HFF-Myc (cell line): ENCODE measurements around the gene CILP2.

Experiments
- DNase-seq: peaks from one replicate; pipeline ENCODE4 v3.0.0-alpha.2; 2011; ENCODE audit warnings: low read depth; ENCODE audit errors: extremely low read depth
- H3K4me3 ChIP-seq: replicated peaks from 2 replicates; pipeline ENCODE4 v1.5.1; 2011; ENCODE audit warnings: low read depth, mild to moderate bottlenecking, control low read depth, low read length
- CTCF ChIP-seq: IDR thresholded peaks from 2 replicates; pipeline ENCODE4 v1.5.1; 2012; ENCODE audit warnings: mild to moderate bottlenecking, low read depth, low read length, control low read depth; ENCODE audit errors: missing control alignments

Gene CILP2

DNA sequence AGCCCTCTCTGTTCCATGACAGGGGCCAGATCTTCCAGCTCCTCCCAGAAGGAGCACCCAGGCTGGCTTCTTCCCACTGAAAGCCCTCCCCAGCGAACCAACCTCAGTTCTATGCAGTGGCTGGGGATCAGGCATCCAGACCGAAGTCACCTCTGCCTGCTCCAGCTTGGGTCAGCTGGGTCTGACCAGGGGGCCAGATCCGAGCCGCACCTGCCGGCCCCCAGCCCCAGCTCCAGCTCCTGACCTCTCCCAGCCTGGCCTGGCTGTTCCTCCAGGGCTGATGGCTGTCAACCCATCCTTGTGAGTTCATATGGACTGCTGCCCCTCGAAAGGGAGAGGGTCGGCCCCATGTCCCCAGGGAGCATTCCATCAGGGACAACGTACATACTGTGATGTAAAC, 30.7 kb upstream of the CILP2 start:
- H3K4me3 ChIP-seq, result no peak overlapping the region
- TF ChIP-seq CTCF, result no peak
- DNase-seq, result no peak

- H3K4me3 ChIP-seq, result no peak overlapping the region
- DNase-seq, result no peak
- no peak for TF ChIP-seq CTCF
Observed at GRCh38 chr19:19508217-19508616, 29.8 kb upstream of the CILP2 start.

- H3K4me3 ChIP-seq, result no peak overlapping the region
- TF ChIP-seq CTCF, result no peak
- DNase-seq, result no peak
Observed at GRCh38 chr19:19510432-19510831, 27.6 kb upstream of the CILP2 start.

GRCh38 chr19:19513682-19514081, 24.4 kb upstream of the CILP2 start:
- H3K4me3 ChIP-seq, result no peak overlapping the region
- DNase-seq, result no peak
- TF ChIP-seq CTCF, result no peak

DNA sequence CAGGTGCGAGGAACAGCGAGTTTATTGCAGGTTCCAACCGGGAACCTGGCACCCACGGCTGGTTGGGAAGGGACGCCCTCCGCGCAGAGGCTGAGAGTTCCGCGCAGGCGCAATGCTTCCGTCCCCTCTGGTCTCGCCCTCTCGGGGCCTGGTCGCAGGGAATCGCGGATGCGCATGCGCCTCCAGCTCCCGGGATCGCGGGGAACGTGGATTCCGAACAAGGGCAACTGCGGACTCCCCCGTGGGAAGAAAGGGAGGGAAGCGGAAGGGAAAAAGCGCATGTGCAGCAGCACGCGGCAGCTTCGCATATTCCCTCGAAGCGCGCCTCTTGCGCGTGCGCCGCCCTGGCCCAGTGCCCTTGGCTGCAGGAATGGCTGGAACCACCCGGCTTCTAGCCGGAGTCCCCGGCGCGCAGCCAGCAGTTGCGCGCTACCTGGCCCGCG, 23.8 kb upstream of the CILP2 start:
- TF ChIP-seq CTCF, result no peak
- no peak for DNase-seq
- no peak overlapping the region for H3K4me3 ChIP-seq

DNA sequence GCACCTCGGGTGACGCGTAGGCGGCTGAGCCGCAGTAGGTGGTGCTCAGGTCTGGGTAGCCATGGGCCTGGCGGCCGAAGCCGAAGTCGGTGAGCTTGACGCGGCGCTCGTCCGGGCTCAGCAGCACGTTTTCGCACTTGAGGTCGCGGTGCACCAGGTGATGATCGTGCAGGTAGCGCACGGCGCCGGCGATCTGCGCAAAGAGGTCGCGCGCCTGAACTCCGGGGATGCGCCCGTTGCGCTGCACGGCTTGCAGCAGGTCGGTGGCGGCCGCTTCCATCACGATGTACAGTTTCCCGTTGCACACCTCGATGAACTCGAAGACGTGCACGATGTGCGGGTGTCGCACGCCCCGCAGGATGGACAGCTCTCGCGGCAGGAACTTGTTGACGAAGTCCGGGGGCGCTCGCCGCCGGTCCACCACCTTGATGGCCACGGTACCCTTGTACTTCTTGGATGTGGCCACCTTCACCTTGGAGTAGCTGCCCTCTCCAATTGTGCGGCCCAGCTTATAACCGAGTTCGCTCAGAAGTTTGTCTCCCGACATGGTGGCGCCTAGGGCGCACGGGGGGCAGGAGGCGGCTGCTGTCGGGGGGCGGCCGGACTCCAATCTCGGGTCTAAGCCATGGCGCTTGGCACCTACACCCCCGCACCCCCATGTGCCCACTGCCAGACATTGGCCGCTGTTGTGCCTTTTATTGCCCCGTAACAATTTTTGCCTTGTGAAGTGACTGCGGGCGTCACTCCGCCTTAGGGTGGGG, 23.0 kb upstream of the CILP2 start, which contains the start of gene TSSK6:
TSS of gene TSSK6 (minus strand) at position 668 of the 761 bp plus-strand sequence. CDS start at position 547, 121 bp downstream.
- no peak for DNase-seq
- peak within 1 kb of the TSS; percentile 95 for H3K4me3 ChIP-seq

More for the DNA sequence above, 23.0 kb upstream of the CILP2 start, which contains the start of gene TSSK6:
- TF ChIP-seq CTCF, result no peak
